ENCODE measurements around the gene ARMH2.

The ARMH2 gene

DNA sequence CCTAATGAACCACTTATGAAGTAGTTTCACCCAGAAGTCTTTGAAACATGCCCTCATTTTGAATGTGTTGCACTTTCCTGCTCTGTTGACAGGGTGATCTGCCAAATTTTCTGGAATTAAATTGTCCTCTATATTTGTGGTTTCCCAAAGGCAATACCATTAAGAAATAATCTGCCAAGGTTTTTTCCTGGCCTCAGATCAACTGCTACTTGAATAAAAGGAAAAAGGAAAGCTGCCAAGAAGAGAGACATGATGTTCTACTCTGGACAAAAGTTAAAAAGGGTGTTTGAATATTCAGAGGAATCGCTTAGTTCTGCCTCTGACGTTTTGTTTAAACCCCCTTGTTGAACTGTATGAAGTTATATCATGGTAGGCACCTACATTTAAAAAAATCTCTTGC is 37.4 kb upstream of the ARMH2 start:
- TF ChIP-seq ZNF70 (CRISPR knock-in tag; IDR thresholded peaks at IDR 0.05) (no peak), ISL1 (CRISPR knock-in tag; IDR thresholded peaks at IDR 0.05) (peak; percentile 32; the same call in 1 of the 2 replicates), ZFP30 (CRISPR knock-in tag; IDR thresholded peaks at IDR 0.05) (no peak), GLIS3 (CRISPR knock-in tag; IDR thresholded peaks at IDR 0.05) (no peak), CSDC2 (CRISPR knock-in tag; IDR thresholded peaks at IDR 0.05) (no peak), TOX (CRISPR knock-in tag; IDR thresholded peaks at IDR 0.05; ENCODE audit: borderline replicate concordance) (no peak)

DNA sequence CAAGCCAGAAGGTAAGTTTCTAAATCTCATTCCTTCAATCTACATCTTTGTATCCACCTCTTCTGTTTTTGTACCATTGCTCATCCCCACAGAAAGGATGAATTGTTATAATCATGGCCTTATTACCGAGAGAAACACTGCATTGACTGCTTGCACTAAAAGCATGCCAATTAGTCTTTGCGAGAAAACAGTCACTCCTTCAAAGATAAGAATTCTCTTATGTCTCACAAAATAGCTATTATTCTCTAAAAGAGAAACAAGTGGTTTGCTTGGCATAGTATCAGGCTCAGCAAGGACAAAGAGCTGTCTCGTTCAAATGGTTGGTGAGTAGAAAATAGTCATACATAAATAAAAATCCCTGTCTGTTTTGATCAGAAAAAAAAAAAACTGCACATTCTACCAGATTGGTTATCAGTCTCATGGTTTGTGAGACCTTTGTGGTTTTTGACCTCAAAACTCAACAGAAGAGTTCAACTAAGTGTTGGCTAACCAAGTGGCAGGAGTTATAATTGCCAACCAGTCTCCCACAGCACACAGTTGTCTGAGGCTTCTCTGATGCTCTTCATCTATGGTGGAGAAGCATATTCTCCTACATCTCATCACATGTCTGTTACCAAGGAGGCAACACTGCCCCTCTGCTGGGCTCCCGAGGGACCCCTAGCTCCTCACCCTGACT is 35.1 kb upstream of the ARMH2 start:
- ATAC-seq = no peak
- TF ChIP-seq CREB5 (CRISPR knock-in tag; IDR thresholded peaks at IDR 0.05; ENCODE audit: low read depth) (no peak), PATZ1 (CRISPR knock-in tag; IDR thresholded peaks at IDR 0.05; ENCODE audit: borderline replicate concordance) (no peak), ZNF70 (CRISPR knock-in tag; IDR thresholded peaks at IDR 0.05) (no peak)

More for the DNA sequence above, 37.4 kb upstream of the ARMH2 start:
- ATAC-seq = no peak

DNA sequence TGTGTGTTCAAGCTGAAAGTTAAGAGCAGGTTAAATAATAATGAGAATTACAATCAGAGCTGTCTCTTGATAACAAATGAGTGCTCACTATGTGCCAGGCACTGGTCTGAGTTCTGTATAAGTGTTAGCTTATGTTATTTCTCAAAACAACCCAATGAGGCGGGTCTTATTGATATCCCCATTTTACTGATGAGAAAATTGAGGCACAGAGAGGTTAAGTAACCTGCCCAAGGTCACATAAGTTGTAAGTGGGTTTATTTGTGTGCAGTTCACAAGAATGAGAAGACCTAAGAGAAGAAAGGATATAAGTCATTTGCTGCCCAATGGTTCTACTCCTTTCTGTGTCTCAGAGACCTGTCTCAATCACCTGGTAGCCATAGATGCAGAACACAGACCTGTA is 34.1 kb upstream of the ARMH2 start:
- TF ChIP-seq TCF4 (CRISPR knock-in tag; IDR thresholded peaks at IDR 0.05; ENCODE audit: borderline replicate concordance) (no peak), ESRRG (CRISPR knock-in tag; IDR thresholded peaks at IDR 0.05) (no peak), GLIS3 (CRISPR knock-in tag; IDR thresholded peaks at IDR 0.05) (no peak), CSDC2 (CRISPR knock-in tag; IDR thresholded peaks at IDR 0.05) (no peak), ZNF8 (CRISPR knock-in tag; IDR thresholded peaks at IDR 0.05) (no peak), TSHZ2 (CRISPR knock-in tag; IDR thresholded peaks at IDR 0.05) (no peak)
- no peak for ATAC-seq

DNA sequence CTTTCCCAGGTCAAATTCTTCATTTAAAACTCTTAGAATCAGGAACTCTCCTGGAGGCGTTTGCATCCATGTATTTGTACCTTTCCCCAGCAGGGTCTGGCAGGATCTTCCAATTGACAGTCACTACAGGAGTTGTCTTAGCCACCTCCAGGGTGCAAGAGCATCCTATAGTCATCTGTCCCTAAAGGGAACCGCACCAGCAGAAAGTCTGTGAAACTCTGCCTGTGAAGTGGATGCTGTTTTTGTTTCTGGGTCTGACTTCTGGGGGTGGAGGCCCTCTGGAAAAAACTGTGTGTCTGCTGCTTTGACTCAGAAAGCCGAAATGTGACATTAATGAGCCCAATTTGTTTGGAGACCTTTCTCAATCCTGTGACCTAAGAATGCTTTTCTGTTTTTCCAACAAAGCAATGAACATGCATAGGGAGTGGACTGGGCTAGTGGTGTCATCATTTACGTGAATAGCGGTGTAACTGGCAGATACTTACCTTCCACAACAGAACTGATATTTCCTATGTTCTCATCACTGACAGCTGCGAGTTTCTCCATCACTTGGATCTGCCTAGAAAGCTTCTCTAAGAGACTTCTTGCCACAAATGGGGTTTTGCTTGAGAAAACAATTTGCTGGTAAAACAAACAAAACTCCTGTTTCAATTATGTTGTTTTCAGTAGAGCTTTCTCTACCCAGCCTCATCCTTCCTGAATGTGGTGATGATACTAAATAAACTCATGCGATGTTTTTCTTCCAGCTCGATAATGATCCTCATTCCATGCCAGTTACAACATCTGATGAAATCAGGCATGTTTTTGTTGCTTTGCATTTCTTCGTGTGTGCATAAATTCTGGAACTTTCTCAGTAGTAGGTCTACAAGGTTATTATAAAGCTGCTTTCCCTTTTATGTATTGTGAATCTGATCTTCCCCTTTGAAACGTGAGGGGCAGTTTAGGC is 33.3 kb upstream of the ARMH2 start:
- no peak for ATAC-seq
- no peak for TF ChIP-seq RARB (CRISPR knock-in tag; IDR thresholded peaks at IDR 0.05)
- TF ChIP-seq ARNTL (CRISPR knock-in tag; IDR thresholded peaks at IDR 0.05; ENCODE audit: borderline replicate concordance, low read depth) = no peak
- TF ChIP-seq ZC3H10 (CRISPR knock-in tag; IDR thresholded peaks at IDR 0.05) = no peak
- TF ChIP-seq ISL1 (CRISPR knock-in tag; IDR thresholded peaks at IDR 0.05) = no peak
- TF ChIP-seq ZFP30 (CRISPR knock-in tag; IDR thresholded peaks at IDR 0.05) = no peak
- TF ChIP-seq, protein P1, sequence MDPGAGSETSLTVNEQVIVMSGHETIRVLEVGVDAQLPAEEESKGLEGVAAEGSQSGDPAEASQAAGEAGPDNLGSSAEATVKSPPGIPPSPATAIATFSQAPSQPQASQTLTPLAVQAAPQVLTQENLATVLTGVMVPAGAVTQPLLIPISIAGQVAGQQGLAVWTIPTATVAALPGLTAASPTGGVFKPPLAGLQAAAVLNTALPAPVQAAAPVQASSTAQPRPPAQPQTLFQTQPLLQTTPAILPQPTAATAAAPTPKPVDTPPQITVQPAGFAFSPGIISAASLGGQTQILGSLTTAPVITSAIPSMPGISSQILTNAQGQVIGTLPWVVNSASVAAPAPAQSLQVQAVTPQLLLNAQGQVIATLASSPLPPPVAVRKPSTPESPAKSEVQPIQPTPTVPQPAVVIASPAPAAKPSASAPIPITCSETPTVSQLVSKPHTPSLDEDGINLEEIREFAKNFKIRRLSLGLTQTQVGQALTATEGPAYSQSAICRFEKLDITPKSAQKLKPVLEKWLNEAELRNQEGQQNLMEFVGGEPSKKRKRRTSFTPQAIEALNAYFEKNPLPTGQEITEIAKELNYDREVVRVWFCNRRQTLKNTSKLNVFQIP (CRISPR knock-in tag; IDR thresholded peaks at IDR 0.05; ENCODE audit: borderline replicate concordance, low read depth) = no peak
- no peak for TF ChIP-seq BACH2 (CRISPR knock-in tag; IDR thresholded peaks at IDR 0.05; ENCODE audit: borderline replicate concordance)
- TF ChIP-seq ZNF70 (CRISPR knock-in tag; IDR thresholded peaks at IDR 0.05) = no peak; the same call in 1 of the 2 replicates
- TF ChIP-seq GLIS3 (CRISPR knock-in tag; IDR thresholded peaks at IDR 0.05) = no peak
- TF ChIP-seq PPARA (CRISPR knock-in tag; IDR thresholded peaks at IDR 0.05; ENCODE audit: borderline replicate concordance) = no peak
- TF ChIP-seq TCF4 (CRISPR knock-in tag; IDR thresholded peaks at IDR 0.05; ENCODE audit: borderline replicate concordance) = no peak
- TF ChIP-seq TOX (CRISPR knock-in tag; IDR thresholded peaks at IDR 0.05; ENCODE audit: borderline replicate concordance) = no peak
- no peak for TF ChIP-seq CSDC2 (CRISPR knock-in tag; IDR thresholded peaks at IDR 0.05)
- no peak for TF ChIP-seq OSR1 (CRISPR knock-in tag; IDR thresholded peaks at IDR 0.05)
- no peak for TF ChIP-seq CSRNP3 (CRISPR knock-in tag; IDR thresholded peaks at IDR 0.05)
- TF ChIP-seq ZNF8 (CRISPR knock-in tag; IDR thresholded peaks at IDR 0.05) = no peak
- TF ChIP-seq ZNF565 (CRISPR knock-in tag; conservative IDR thresholded peaks at IDR 0.05; ENCODE audit: low read depth) = no peak
- TF ChIP-seq ZFP3 (CRISPR knock-in tag; IDR thresholded peaks at IDR 0.05) = no peak
- TF ChIP-seq PATZ1 (CRISPR knock-in tag; IDR thresholded peaks at IDR 0.05; ENCODE audit: borderline replicate concordance) = no peak

All from SK-N-SH treated with all-trans-retinoic acid at 6 μM for 48 hours (cell line).